ENCODE results near the gene TEX51.

The TEX51 gene

DNA sequence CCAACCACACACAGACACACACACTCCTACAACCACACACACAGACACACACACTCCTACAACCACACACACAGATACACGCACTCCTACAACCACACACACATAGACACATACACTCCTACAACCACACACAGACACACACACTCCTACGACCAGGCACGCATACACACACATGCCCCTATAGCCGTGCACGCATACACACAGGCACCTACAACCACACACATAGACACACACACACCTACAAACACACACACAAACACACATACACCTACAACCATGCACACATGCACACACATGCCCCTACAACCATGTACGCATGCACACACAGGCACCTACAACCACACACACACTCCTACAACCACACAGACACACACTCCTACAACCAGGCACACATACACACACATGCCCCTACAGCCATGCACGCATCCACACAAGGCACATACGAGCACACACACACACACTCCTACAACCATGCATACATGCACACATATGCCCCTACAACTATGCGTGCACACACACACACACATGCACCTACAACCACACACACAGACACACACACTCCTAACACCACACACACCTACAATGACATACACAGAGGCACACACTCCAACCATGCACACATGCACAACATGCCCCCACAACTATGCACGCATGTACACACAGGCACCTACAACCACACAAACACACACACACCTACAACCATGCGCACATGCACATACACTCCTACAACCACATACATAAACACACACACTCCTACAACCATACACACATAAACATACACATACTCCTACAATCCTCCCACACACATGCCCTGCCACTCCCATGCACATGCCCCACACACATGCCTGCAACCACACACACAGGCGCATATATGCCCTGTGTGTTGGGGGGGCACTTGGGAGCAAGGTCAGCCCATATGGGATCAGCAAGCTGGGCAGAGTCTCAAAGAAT lies 19.1 kb upstream of the TEX51 start:
- H3K9ac ChIP-seq (ENCODE audit: low read depth, low read length, poor library complexity, severe bottlenecking): no peak overlapping the region
- no peaks in the 10 kb centered on the region for H3K36me3 ChIP-seq (ENCODE audit: insufficient read depth, low read length)
- no peak for TF ChIP-seq CTCF (conservative IDR thresholded peaks at IDR 0.05; ENCODE audit: low read length)
- TF ChIP-seq EZH2phosphoT487 (IDR thresholded peaks at IDR 0.05; ENCODE audit: borderline replicate concordance): no peak
- H3F3A ChIP-seq (ENCODE audit: low read depth): no peaks in the 10 kb centered on the region
- no peaks in the 10 kb centered on the region for H3K9me3 ChIP-seq (ENCODE audit: insufficient read depth, low read depth, low read length)
- no peak overlapping the region for H3K4me2 ChIP-seq (ENCODE audit: low read depth, low read length, poor library complexity, severe bottlenecking)
- H3K4me1 ChIP-seq (ENCODE audit: insufficient read depth, low read length, poor library complexity, severe bottlenecking): no peaks in the 10 kb centered on the region
- H4K20me1 ChIP-seq (ENCODE audit: insufficient read depth, low read length, poor library complexity, severe bottlenecking): no peaks in the 10 kb centered on the region
- no peaks in the 10 kb centered on the region for H3K27me3 ChIP-seq (ENCODE audit: insufficient read depth, low read length, poor library complexity, severe bottlenecking)
- H3K79me2 ChIP-seq (ENCODE audit: insufficient read depth, low read length): no peaks in the 10 kb centered on the region
- no peak overlapping the region for H2AFZ ChIP-seq (ENCODE audit: low read length)
- H3K9me2 ChIP-seq (replicated peaks; ENCODE audit: low read depth, low read length): no peaks in the 10 kb centered on the region
- no peak overlapping the region for H3K4me3 ChIP-seq (ENCODE audit: low read length, poor library complexity, severe bottlenecking)

DNA sequence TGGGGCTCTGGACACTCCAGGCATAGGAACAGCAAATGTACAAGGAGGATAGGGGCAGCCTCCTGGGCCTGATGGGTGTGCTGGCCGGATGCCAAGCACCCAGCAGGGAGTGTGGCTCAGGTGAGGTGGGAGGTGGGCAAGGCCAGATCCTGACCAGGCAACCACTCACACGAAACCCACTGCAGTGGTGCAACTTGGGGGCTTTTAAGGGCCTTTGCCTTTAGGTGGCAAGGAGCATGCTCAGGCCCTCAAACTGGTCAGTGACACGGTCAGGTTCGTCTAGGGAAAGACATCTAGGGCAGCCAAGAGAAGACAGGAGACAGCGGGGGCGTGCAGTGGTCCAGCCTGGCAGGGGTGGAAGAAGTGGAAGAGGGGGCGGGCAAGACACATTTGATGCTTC lies 18.4 kb upstream of the TEX51 start:
- Histone ChIP-seq H3K9ac (ENCODE audit: low read depth, low read length, poor library complexity, severe bottlenecking) (no peak overlapping the region), H3K4me2 (ENCODE audit: low read depth, low read length, poor library complexity, severe bottlenecking) (no peak overlapping the region), H3K4me3 (ENCODE audit: low read length, poor library complexity, severe bottlenecking) (no peak overlapping the region), H3K79me2 (ENCODE audit: insufficient read depth, low read length) (no peaks in the 10 kb centered on the region), H3K4me1 (ENCODE audit: insufficient read depth, low read length, poor library complexity, severe bottlenecking) (no peaks in the 10 kb centered on the region), H3K9me3 (ENCODE audit: insufficient read depth, low read depth, low read length) (no peaks in the 10 kb centered on the region), H3K27me3 (ENCODE audit: insufficient read depth, low read length, poor library complexity, severe bottlenecking) (no peaks in the 10 kb centered on the region), H3K9me2 (replicated peaks; ENCODE audit: low read depth, low read length) (no peaks in the 10 kb centered on the region), H3K36me3 (ENCODE audit: insufficient read depth, low read length) (no peaks in the 10 kb centered on the region), H2AFZ (ENCODE audit: low read length) (no peak overlapping the region), H3F3A (ENCODE audit: low read depth) (no peaks in the 10 kb centered on the region), H4K20me1 (ENCODE audit: insufficient read depth, low read length, poor library complexity, severe bottlenecking) (no peaks in the 10 kb centered on the region)
- TF ChIP-seq CTCF (conservative IDR thresholded peaks at IDR 0.05; ENCODE audit: low read length): no peak
- no peak for TF ChIP-seq EZH2phosphoT487 (IDR thresholded peaks at IDR 0.05; ENCODE audit: borderline replicate concordance)

DNA sequence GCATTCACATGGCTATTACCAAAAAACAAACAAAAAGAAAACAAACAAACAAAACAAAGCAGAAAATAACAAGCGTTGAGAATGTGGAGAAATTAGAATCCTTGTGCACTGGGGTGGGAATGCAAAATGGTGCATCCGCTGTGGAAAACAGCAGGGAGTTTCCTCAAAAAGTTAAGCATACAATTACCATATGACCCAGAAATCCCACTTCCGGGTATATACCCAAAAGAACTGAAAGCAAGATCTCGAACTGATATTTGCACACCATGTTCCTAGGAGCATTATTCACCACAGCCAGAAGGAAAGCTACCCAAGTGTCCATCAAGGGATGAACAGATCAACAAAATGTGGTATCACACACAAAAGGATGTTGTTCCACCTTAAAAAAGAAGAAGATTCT lies 17.9 kb upstream of the TEX51 start:
- Histone ChIP-seq H3K27me3 (ENCODE audit: insufficient read depth, low read length, poor library complexity, severe bottlenecking) (no peaks in the 10 kb centered on the region), H3K9ac (ENCODE audit: low read depth, low read length, poor library complexity, severe bottlenecking) (no peak overlapping the region), H3F3A (ENCODE audit: low read depth) (no peaks in the 10 kb centered on the region), H3K4me1 (ENCODE audit: insufficient read depth, low read length, poor library complexity, severe bottlenecking) (no peaks in the 10 kb centered on the region), H3K4me2 (ENCODE audit: low read depth, low read length, poor library complexity, severe bottlenecking) (no peak overlapping the region), H3K4me3 (ENCODE audit: low read length, poor library complexity, severe bottlenecking) (no peak overlapping the region), H3K36me3 (ENCODE audit: insufficient read depth, low read length) (no peaks in the 10 kb centered on the region), H3K79me2 (ENCODE audit: insufficient read depth, low read length) (no peaks in the 10 kb centered on the region), H3K9me2 (replicated peaks; ENCODE audit: low read depth, low read length) (no peaks in the 10 kb centered on the region), H4K20me1 (ENCODE audit: insufficient read depth, low read length, poor library complexity, severe bottlenecking) (no peaks in the 10 kb centered on the region), H3K9me3 (ENCODE audit: insufficient read depth, low read depth, low read length) (no peaks in the 10 kb centered on the region), H2AFZ (ENCODE audit: low read length) (no peak overlapping the region)
- TF ChIP-seq EZH2phosphoT487 (IDR thresholded peaks at IDR 0.05; ENCODE audit: borderline replicate concordance) (no peak), CTCF (conservative IDR thresholded peaks at IDR 0.05; ENCODE audit: low read length) (no peak)
